HG03558 (cell line): Measurements from ENCODE around the gene PARD3.
A peak's percentile ranks its signal among the peaks of the same experiment; 100 is the strongest.
"Not testable (repeated sequence)": the region's sequence is repeated elsewhere in the genome, so short reads cannot be mapped to it uniquely, and the experiment has no call there.

Experiments
- ATAC-seq: cut with Tn5 transposase; IDR thresholded peaks from one replicate; pipeline ENCODE4 v1.9.1; 2021; ENCODE audit warnings: moderate number of reproducible peaks; ENCODE audit not compliant: unreplicated experiment; ENCODE audit errors: extremely low read depth

Gene PARD3

DNA sequence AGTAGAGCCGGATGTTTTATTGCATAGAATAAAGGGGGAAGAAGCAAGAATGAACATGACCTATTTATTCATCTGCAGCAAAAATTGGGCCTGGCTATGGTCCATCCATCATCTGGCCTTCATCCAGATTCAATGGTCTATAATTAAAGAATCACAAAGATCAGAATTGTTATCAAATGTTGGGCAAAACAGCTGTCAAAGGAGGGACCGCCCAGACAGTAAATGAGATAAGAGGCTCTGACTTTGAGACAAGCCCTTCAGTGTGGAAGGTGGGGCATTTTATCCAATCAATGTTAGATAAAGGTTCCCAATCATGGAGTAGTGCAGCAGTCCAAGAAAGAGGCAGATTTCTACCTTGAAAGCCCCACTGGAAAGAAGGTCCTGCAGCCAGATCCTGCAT, 153.5 kb downstream of the PARD3 start:
- ATAC-seq = no peak

DNA sequence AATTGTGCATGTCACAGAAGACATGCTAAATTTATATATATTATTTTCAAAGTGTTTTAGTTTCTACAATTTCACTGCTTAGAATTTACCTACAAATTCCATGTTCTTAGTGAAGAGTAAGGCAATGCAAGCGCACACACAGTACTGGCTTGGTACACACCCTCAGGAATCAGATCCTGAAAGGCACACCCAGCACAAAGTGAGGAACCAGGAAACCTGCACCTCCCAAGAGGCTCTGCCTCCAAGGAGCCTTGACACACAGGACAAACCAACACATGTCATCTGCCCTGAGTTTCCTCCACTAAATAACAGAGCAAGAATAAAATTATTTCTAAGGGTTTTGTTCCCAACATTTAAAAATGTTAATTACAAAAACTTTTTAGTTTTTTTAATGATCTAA, 156.2 kb downstream of the PARD3 start:
- no peak for ATAC-seq

DNA sequence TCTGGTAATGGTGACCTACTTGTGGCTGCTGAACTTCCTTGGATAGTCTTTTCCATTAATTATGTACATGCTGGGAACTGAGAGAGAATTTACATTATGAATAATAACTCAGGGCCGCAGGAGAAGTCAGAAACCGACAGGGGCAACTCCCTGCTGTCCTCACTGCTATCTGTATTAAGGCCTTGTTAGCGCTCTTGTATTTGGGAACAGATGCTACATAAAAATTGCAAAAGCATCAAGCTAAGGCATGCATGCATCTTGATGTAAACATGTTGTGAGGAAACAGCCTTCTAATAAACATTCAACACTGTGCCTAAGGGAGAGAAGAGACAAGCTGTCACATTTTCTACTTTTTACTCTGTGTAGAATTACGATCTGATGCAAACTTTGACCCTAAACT, 158.4 kb downstream of the PARD3 start:
- ATAC-seq = no peak

DNA sequence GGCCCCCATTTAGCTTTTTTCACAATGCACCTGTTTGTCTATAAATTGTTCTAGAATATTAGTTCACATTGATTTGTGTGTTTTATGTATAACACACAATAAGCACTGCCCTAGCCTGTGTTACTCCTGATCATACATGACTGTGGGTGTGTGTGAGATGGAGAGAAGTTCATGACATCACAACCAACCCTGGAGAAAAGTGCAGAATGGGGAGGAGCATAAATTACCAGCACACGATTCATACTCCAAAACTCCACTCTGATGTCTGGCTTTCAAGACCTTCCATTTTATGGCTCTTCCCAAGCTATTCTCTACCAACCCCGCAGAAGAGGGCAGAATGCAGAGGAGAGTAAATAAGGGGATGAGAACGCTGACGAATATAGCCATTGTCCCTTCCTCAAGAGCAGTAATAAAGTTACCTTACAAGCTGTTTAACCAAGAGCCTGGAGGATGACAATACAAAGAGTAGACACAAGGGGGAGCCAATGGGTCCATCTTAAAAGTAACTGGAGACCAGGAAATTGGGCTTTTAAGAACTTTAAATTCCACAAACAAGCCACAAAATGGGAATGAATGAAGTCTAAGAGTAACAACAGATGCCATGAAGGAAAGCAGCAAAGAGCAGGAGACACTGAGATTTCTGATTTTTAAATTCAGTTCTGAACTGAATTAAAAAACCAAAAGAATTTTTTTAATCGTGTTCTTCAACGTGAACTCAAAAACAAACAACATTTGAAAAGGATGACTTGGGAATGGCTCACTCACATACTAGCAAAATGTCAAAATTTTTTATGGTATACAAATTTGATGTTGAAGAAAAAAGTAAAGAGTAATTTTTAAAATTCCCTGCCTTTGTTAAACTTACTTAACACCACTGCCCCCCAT, 159.6 kb downstream of the PARD3 start:
- ATAC-seq = no peak

DNA sequence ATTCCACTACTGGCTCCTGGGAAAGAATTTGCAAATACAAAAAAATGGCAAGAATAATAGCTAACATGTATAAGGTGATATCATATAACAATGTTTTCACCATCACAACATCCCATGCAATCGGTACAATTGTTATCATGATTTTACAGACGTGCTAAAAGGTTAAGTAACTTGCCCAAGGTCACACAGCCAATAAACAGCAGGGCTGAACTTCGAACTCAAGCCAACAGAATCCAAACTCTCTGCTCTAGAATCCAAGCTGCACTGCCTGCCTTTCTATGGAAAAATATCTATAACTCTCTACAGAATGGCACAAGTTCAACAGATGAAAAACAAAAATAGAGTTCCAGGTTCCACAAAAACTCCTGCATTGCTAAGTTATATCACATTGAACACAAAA, 160.9 kb downstream of the PARD3 start:
- ATAC-seq = no peak

DNA sequence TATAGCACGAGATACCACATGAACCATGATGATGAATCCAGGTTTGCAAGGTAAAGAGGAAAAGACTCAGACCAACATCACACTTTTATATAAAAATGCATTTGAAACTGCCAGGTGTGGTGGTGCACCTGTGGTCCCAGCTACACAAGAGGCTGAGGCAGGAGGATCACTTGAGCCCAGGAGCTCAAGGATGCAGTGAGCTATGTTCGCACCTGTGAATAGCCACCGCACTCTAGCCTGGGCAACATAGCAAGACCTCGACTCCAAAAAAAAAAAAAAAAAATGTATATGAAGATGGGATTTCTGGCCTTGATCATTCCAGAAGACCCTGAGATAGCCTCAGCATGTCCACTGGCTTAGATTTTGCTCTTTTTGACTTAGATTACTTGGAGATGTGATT, 161.6 kb downstream of the PARD3 start:
- no peak for ATAC-seq

DNA sequence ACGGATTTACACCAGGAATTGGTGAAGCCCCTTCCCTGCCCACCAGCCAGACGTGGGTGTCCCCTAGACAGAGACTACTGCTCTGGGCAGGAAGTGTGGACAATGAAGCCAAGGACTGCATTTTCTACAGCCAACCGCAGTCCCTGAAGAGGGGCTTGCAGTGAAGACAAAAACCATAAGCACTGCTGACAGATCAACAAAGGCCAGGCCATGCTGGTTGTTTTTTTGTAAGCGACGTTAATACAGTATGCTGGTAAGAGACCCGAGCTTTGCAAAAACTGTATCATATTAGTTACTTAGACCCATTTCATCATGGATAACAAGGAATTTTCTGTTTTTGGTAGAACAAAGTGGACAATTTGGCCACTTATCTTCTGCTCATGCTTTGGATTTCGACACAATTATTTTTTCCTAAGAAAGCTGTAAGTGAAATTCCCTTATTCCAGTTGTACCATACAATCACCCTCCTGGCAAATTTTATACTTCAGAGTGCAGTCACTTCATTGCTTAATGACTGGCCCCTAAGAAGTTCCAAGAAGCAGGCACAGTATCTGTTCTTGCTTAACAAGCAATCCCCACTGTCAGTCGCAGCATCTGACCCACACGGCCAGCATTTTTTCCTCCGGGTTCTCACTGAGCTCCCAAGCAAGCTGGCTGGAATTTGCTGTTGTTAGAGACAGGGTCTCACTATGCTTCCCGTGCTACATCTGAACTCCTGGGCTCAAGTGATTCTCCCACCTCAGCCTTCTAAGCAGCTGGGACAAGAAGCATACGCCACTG, 163.5 kb downstream of the PARD3 start:
- ATAC-seq = no peak

DNA sequence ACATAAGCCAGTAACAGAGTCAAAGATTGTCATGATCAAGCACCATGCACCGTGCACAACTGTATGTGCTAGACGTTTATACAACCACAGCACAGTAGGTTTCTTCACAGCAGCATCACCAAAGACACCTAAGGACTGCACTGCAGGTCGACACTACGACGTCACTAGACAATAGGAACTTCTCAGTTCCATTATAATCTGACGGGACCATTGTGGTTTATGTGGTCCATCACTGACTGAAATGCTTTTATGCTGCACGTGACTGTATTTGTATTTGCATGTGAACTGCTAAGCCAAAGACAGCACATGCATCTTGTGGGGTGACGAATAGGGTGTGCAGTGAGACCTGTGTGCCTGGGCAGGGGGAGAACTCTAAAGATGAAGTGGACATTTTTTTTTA, 164.9 kb downstream of the PARD3 start:
- no peak for ATAC-seq

DNA sequence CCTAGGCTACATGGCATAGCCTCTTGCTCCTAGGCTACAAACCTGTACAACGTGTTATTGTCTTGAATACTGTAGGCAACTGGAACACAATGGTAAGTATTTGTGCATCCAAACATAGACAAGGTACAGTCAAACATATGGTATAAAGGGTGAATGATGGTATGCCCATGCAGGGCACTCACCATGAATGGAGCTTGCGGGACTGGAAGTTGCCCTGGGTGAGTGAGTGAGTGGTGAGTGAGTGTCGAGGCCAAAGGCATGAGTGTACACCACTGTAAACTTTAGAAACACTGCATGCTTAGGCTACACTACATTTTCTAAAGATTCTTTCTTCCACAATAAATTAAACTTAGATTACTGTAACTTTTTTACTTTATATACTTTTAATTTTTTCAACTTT, 165.7 kb downstream of the PARD3 start:
- no peak for ATAC-seq

DNA sequence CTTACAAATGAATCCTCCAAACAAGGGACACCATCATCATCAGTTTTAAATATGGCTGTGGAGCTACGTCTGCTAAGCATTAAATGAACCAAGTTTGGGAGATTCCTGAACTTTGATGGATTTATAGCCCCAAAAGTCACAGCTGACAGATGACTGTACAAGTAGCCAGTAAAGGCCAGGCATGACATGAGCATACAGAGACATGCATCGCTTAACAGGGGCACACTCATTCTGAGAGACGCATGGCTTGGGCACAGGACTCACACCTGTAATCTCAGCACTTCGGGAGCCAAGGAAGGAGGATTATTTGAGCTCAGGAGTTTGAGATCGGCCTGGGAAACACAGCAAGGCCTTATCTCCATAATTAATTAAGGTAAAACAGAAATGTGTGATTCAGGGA, 166.2 kb downstream of the PARD3 start:
- no peak for ATAC-seq

DNA sequence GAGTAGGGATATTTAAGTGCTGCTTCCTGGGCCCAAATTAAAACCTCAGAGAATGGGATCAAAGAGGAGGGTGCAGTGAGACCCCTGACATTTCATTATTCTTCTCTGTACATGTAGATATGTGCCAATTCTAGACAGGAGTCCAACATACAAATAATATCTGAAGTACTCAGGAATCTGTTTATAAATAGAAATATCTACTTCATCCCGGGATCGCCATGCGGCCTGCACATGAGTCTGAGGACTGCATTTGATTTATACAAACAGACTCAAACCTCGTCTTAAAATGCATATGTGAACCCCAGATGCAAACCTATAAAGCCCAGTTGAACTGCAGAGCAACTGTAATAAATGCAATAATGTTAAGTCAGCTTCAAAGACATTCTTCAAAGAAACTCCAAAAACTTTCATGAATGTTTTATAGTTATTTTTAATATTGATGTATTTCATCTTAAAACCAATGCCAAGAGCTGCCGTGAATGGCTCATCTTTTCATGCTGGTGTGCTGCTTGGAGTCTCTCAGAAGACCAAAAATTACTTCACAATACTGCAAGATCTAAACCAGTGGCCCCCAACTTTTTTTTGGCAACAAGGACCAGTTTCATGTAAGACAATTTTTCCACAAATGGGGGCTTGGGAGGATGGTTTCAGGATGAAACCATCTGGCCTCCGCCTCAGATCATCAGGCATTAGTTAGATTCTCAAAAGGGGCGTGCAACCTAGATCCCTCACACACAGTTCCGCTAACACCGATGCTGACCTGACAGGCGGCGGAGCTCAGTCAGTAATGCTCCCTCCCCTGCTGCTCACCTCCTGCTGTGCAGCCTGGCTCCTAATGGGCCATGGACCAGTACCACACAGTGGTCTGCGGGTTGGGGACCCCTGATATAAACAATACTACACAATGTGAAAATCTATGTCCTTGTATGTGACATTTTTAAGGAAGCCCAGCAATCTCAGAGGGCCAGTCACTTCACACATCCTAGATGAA, 166.9 kb downstream of the PARD3 start:
- ATAC-seq = no peak

DNA sequence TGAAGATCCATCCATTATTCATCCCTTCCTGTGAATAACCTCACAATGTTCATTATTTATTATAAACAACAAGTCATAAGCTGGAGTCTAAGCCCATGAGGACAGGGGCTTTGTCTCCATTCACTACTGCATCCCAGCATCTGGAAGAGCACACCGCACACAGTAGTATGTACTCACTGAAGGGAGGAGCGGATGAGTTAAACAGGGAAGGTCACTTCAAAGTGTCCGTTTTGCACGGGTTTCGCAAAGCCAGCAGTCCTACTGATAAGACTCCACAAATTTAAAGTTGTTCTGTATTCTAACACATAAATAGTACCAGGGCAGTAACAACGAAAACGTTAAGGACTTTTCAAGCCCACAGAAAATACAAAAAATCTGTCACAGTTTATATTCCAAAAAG, 167.9 kb downstream of the PARD3 start:
- ATAC-seq = no peak

DNA sequence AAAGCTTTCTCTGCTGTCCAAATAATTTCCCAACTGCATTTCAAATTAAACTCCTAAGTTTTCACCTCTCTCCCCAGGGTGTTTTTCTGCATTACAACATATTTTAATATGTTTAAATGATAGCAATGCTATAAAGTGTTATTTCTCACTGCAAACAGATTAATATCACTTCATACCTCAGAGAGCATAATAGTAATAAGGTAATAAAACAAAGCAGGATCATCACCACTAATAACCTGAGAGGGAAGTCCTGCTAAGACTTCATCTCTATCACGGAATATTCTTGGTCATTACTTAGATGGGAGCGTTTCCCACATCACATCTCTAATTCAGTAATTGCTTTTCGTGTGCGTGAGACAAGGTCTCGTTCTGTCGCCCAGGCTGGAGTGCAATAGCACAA, 168.8 kb downstream of the PARD3 start:
- ATAC-seq = no peak

DNA sequence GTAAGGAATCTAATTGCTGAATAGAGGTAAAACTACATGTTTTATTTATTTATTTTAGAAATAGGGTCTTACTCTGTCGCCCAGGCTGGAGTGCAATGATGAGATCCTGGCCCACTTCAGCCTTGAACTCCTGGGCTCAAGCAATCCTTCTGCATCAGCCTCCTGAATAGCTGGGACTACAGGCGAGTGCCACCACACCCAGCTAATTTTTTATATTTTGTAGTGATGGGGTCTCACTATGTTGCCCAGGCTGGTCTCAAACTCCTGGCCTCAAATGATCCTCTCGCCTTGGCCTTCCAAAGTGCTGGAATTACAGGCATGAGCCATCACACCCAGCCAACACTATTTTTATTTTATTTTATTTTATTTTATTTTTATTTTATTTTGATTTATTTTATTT, 170.3 kb downstream of the PARD3 start:
- not testable (repeated sequence) for ATAC-seq

DNA sequence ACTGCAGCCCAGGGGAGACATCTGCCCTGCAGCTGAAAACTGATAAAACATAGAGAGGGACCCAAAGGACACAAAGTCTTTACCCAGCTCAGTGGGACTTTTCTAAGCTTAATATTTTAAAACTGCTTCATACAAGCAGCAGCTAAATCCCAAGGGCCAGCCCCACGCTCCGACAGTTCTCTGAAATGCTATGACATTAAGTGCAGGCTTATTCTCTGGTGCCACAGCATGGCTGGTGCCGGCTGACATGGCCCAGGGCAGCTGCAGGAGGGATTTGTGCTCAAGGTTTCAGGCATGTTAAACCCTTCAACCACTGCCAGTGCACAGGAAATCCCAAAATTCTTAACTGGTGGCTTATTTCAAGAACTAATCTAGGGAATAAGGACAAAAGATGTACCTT, 170.9 kb downstream of the PARD3 start:
- no peak for ATAC-seq

DNA sequence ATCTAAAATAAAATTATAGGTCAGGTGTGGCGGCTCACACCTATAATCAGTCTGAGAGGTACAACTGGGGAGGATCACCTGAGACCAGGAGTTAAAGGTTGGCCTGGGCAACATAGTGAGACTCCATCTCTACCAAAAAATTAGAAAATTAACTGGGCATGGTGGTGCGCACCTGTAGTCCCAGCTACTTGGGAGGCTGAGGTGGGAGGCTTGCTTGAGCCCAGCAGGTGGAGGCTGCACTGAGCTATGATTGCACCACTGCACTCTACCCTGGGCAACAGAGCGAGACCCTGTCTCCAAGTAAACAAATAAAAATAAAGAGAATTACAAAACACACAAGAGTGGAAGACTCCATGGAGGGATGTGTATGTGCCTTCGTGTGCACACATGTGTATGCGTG, 171.5 kb downstream of the PARD3 start:
- no peak for ATAC-seq

DNA sequence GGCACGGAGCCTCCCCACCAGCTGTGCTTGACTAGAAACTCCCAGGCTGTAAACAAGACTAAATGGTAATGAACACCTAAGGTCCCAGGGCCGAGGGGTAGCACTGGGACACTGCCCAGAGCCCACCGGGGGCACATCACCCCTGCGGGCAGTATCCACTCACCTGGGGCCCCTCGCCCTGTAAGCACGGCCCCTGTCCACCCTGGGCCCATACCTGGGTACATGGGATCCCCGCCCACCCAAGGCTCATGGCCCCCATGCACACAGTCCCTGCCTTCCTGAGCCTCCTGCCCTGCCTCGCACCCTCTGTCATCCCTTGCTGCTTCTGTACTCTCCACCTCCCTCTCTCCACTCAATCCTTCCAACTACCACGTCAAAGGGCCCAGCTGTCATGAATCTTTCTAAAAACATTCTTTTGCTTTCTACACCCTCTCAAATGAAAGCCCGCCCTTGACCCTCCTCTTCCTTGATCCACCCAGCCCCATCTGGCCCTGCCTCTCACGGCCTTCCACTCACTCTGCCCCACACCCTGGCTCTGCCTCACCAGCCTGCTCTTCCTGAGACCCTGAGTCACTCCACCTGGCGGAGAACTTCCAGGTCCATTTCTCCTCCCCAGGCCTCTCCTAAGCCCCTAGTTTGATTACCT, 173.1 kb downstream of the PARD3 start:
- no peak for ATAC-seq

DNA sequence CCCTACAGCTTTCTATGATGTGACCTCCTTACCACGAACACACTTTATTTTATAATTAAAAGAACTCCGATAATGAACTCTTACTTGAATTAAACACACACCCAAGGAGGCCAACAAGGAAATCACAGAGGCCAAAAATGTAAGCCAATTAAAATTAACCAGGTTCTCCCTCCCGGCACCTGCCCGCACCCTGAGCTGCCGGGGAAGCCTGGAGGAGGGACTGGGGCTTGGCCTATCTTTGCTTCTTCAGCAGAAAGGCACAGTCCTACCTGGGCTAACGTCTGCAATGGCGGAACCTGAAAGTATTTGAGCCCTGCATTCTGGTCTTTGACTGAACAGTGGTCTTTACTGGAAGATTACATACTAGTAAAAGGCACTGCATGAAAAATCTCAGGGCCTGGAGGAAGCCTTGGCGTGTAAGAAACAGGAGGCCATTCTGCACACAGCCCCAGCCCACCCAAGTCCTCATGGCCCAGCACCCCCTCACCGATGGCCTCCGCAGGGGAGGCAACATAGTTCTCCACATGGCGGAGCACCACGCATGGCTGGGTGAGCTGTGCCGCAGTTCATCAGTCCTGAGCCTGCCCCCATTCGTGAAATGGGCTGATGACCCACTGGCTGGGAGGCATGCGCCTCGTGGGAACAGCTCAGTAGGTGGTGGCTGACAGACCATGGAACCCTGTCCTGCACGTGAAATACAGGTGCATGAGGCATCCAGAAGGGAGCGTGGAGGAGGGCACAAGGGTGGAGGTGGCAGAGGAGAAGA, 173.8 kb downstream of the PARD3 start:
- ATAC-seq = no peak

DNA sequence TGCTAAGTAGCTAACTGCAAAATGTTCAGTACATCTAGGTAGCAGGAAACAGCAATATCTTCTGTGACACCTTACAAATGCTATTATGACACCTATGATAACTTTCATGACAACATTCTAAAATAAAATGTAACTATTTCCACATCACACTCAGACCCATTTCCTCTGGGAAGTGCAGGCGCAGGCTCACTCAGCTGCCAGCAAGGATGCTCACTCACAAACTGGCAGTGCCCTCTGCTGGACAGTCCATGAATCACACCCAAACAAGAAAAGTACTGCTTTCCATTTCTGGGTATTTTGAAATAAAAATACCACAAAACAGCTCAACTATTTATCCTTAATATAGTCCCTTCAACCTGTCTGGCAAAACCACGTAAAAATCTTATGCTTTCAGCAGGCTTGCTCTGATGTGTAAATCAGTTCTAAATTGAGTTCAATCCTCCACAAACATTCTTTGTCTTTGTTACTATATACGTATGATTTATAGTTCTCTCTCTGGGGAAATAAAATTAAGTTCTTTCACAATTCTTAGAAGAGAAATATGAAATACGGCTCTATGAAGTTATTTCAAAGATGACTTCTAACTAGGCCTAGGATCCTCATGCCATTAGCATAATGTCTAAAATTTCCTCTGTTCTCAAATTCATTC, 176.6 kb downstream of the PARD3 start:
- ATAC-seq = peak; percentile 63
